H1 (cell line): ENCODE measurements around the gene TPT1. TPM values are rescaled to one million over a fixed set of nuclear protein-coding genes. Genes with fewer than 3 reads are reported as not detected.

Source experiments
- CTCF ChIA-PET: fragments of 300-600 bp; sonication (Branson Sonifier 250); formaldehyde crosslinking; loops from one replicate; lab custom pipeline; 2021; ENCODE audit not compliant: partially characterized antibody; lab: Charles Lee
- POLR2A ChIA-PET: fragments of 300-600 bp; sonication (Branson Sonifier 250); formaldehyde crosslinking; loops from one replicate; lab custom pipeline; 2021; ENCODE audit warnings: inconsistent platforms; ENCODE audit not compliant: partially characterized antibody; lab: Charles Lee
- DNase-seq, 2 experiments: peaks; one replicate each; pipeline versions ENCODE4 v3.0.0 to v3.0.0-alpha.2; 2010 to 2022; ENCODE audit warnings: low spot score in 2 of 2, low read depth in 1 of 2, mixed read lengths in 1 of 2
- FAIRE-seq: peaks from 2 replicates; lab custom pipeline; 2011; peaks lifted over from hg19 to GRCh38; lab: Jason Lieb, UNC
- H2AFZ ChIP-seq: 2 replicates; pipeline ENCODE4 v1.8.1; 2012; ENCODE audit warnings: low read length, inconsistent platforms
- H2AK5ac ChIP-seq: 2 replicates; pipeline ENCODE4 v1.6.1; 2013; ENCODE audit warnings: low read depth, low read length
- H2BK120ac ChIP-seq: replicated peaks from 2 replicates; pipeline ENCODE3; 2013; ENCODE audit warnings: low read depth, low read length, inconsistent platforms
- H2BK12ac ChIP-seq: 2 replicates; pipeline ENCODE4 v1.6.1; 2013; ENCODE audit warnings: low read depth, low read length
- H2BK15ac ChIP-seq: 2 replicates; pipeline ENCODE4 v1.6.1; 2013; ENCODE audit warnings: low read length
- H2BK20ac ChIP-seq: 2 replicates; pipeline ENCODE4 v1.6.1; 2013; ENCODE audit warnings: low read length
- H2BK5ac ChIP-seq: 2 replicates; pipeline ENCODE4 v1.6.1; 2013; ENCODE audit warnings: low read depth, low read length
- H3K14ac ChIP-seq: 2 replicates; pipeline ENCODE4 v1.6.1; 2013; ENCODE audit warnings: inconsistent platforms; ENCODE audit not compliant: insufficient read length
- H3K18ac ChIP-seq: 2 replicates; pipeline ENCODE4 v1.6.1; 2013; ENCODE audit warnings: low read length; ENCODE audit errors: extremely low read depth
- H3K23ac ChIP-seq: 2 replicates; pipeline ENCODE4 v1.6.1; 2013; ENCODE audit warnings: inconsistent platforms; ENCODE audit not compliant: insufficient read length
- H3K23me2 ChIP-seq: 2 replicates; pipeline ENCODE4 v1.6.1; 2013; ENCODE audit warnings: low read depth, low read length
- H3K27ac ChIP-seq: 2 replicates; pipeline ENCODE4 v1.6.1; 2011; ENCODE audit warnings: low read depth, low read length, inconsistent platforms
- H3K27me3 ChIP-seq, 4 experiments: replicated peaks in 1 of 4; 1 replicate in 1 of 4; 2 replicates in 3 of 4; pipeline versions ENCODE4 v1.6.1 to v1.8.1; 2011 to 2013; ENCODE audit warnings: low read length in 3 of 4, mild to moderate bottlenecking in 3 of 4, inconsistent platforms in 2 of 4, mixed read lengths in 2 of 4, moderate library complexity in 1 of 4; ENCODE audit not compliant: control insufficient read depth in 3 of 4, insufficient read depth in 3 of 4; ENCODE audit errors: extremely low read depth in 1 of 4
- H3K36me3 ChIP-seq, 4 experiments: 2 replicates each; pipeline versions ENCODE4 v1.6.1 to v1.8.1; 2011 to 2013; ENCODE audit warnings: mild to moderate bottlenecking in 4 of 4, low read length in 3 of 4, moderate library complexity in 2 of 4, control low read depth in 1 of 4, inconsistent platforms in 1 of 4; ENCODE audit not compliant: insufficient read depth in 4 of 4, control insufficient read depth in 2 of 4
- H3K4ac ChIP-seq: replicated peaks from 2 replicates; pipeline ENCODE3; 2013; ENCODE audit warnings: low read length, low read depth, mixed read lengths, inconsistent platforms; ENCODE audit not compliant: insufficient read length
- H3K4me1 ChIP-seq, 4 experiments: replicated peaks in 1 of 4; 1 replicate in 1 of 4; 2 replicates in 3 of 4; pipeline versions ENCODE4 v1.6.1 to v1.8.1; 2011 to 2013; ENCODE audit warnings: low read length in 3 of 4, inconsistent platforms in 2 of 4, mixed read lengths in 1 of 4; ENCODE audit not compliant: insufficient read depth in 4 of 4, control insufficient read depth in 3 of 4
- H3K4me2 ChIP-seq, 2 experiments: 2 replicates each; pipeline versions ENCODE4 v1.6.1 to v1.8.1; 2011 to 2013; ENCODE audit warnings: low read depth in 2 of 2, low read length in 2 of 2, control low read depth in 1 of 2, inconsistent platforms in 1 of 2, mild to moderate bottlenecking in 1 of 2; ENCODE audit not compliant: insufficient read depth in 1 of 2
- H3K4me3 ChIP-seq, 4 experiments: fragments of 200-600, 300-600 bp in 1 of 4; sonication (generic), shearing (Covaris generic), sonication (Bioruptor Twin) in 1 of 4; 2 replicates each; pipeline versions ENCODE4 v1.5.1 to v1.8.1; 2011 to 2016; ENCODE audit warnings: low read length in 4 of 4, low read depth in 3 of 4, control low read depth in 2 of 4, inconsistent platforms in 2 of 4, mild to moderate bottlenecking in 2 of 4, mixed read lengths in 1 of 4, moderate library complexity in 1 of 4; ENCODE audit not compliant: insufficient read depth in 2 of 4; ENCODE audit errors: extremely low read depth in 1 of 4
- H3K56ac ChIP-seq: replicated peaks from 2 replicates; pipeline ENCODE3; 2013; ENCODE audit warnings: low read depth, mild to moderate bottlenecking, mixed read lengths, low read length, inconsistent platforms; ENCODE audit not compliant: insufficient read length
- H3K79me1 ChIP-seq: 2 replicates; pipeline ENCODE4 v1.6.1; 2013; ENCODE audit warnings: low read depth, low read length, control low read depth
- H3K79me2 ChIP-seq, 2 experiments: 2 replicates each; pipeline versions ENCODE4 v1.6.1 to v1.8.1; 2012 to 2013; ENCODE audit warnings: low read length in 2 of 2, mild to moderate bottlenecking in 2 of 2, inconsistent platforms in 1 of 2; ENCODE audit not compliant: insufficient read depth in 2 of 2, control insufficient read depth in 1 of 2
- H3K9ac ChIP-seq, 4 experiments: replicated peaks in 1 of 4; 1 replicate in 1 of 4; 2 replicates in 3 of 4; pipeline versions ENCODE4 v1.6.1 to v1.8.1; 2011 to 2013; ENCODE audit warnings: low read depth in 3 of 4, low read length in 3 of 4, control low read depth in 2 of 4, mild to moderate bottlenecking in 2 of 4, moderate library complexity in 2 of 4, inconsistent platforms in 1 of 4; ENCODE audit errors: extremely low read depth in 1 of 4
- H3K9me3 ChIP-seq, 2 experiments: 2 replicates each; pipeline versions ENCODE4 v1.6.1 to v1.8.1; 2012 to 2013; ENCODE audit warnings: mild to moderate bottlenecking in 2 of 2, moderate library complexity in 2 of 2, control low read depth in 1 of 2, inconsistent platforms in 1 of 2, low read depth in 1 of 2, low read length in 1 of 2, mixed read lengths in 1 of 2; ENCODE audit not compliant: insufficient read depth in 2 of 2
- H4K20me1 ChIP-seq, 2 experiments: replicated peaks in 1 of 2; 2 replicates each; pipeline versions ENCODE3 to v1.8.1; 2011 to 2013; ENCODE audit warnings: inconsistent platforms in 2 of 2, low read length in 2 of 2, mild to moderate bottlenecking in 1 of 2; ENCODE audit not compliant: insufficient read depth in 2 of 2, control insufficient read depth in 1 of 2
- H4K5ac ChIP-seq: 2 replicates; pipeline ENCODE4 v1.6.1; 2013; ENCODE audit warnings: low read length, low read depth, mixed read lengths, inconsistent platforms; ENCODE audit not compliant: insufficient read length
- H4K8ac ChIP-seq: 2 replicates; pipeline ENCODE4 v1.8.0; 2013; ENCODE audit warnings: mild to moderate bottlenecking, moderate library complexity, low read length, inconsistent platforms; ENCODE audit not compliant: insufficient read depth; ENCODE audit errors: extremely low read depth
- H4K91ac ChIP-seq: replicated peaks from 2 replicates; pipeline ENCODE3; 2013; ENCODE audit warnings: low read length, mixed read lengths, inconsistent platforms; ENCODE audit not compliant: insufficient read length
- CHD1 ChIP-seq: IDR thresholded peaks from 2 replicates; pipeline ENCODE4 v1.6.1; 2012; ENCODE audit warnings: low read depth, low read length, improper control_type of control experiment
- CTBP2 ChIP-seq: IDR thresholded peaks from 2 replicates; pipeline ENCODE4 v1.7.0; 2011; ENCODE audit warnings: borderline replicate concordance, mild to moderate bottlenecking, moderate library complexity, mixed read lengths, low read length; ENCODE audit not compliant: insufficient read depth, insufficient read length
- EGR1 ChIP-seq: IDR thresholded peaks from 2 replicates; pipeline ENCODE4 v1.6.1; 2011; ENCODE audit warnings: low read depth, low read length, borderline replicate concordance
- HDAC6 ChIP-seq: IDR thresholded peaks from one replicate; pipeline ENCODE4 v1.7.1; 2012; ENCODE audit warnings: low read depth, mild to moderate bottlenecking, inconsistent platforms, low read length, moderate library complexity
- RFX5 ChIP-seq: IDR thresholded peaks from 2 replicates; pipeline ENCODE4 v1.6.1; 2011; ENCODE audit warnings: low read depth, low read length, improper control_type of control experiment, borderline replicate concordance
- SIX5 ChIP-seq: IDR thresholded peaks from 2 replicates; pipeline ENCODE4 v1.6.1; 2011; ENCODE audit warnings: mild to moderate bottlenecking, low read depth, low read length
- WGBS, 2 experiments: shearing (Covaris generic) in 1 of 2; methylation state at CpG; one replicate each; pipeline versions ENCODE4 v1.1.6 to v1.1.7; 2013 to 2015; ENCODE audit warnings: low lambda C conversion rate in 2 of 2, mixed read lengths in 2 of 2, inconsistent platforms in 1 of 2, low coverage in 1 of 2, missing lambda C conversion rate in 1 of 2; ENCODE audit not compliant: insufficient replicate concordance in 2 of 2, insufficient coverage in 1 of 2, insufficient read length in 1 of 2; ENCODE audit errors: extremely low coverage in 1 of 2, missing lambda C conversion rate in 1 of 2; 5-methylcytosine and 5-hydroxymethylcytosine counted together
- polyA plus RNA-seq, 7 experiments: library from polyadenylated mRNA; depleted of rRNA in 3 of 7; stranded (reverse) in 5 of 7; unstranded in 2 of 7; fragments of >200 nt in 5 of 7; fragments of 200-250 nt in 2 of 7; gene quantifications; 1 replicate in 5 of 7; 2 replicates in 1 of 7; 4 replicates in 1 of 7; pipeline versions ENCODE4 v1.2.1 to v1.2.3, GENCODE V29; 2011 to 2013; ENCODE audit warnings: missing spikeins in 2 of 7, mixed read lengths in 2 of 7
- total RNA-seq: library from RNA; stranded (reverse); fragmentation: NEBNext Ultra II Directional; extraction: Animal tissue kit (Norgen Biotek cat#: 25700); gene quantifications from 2 replicates; pipeline ENCODE4 v1.2.1, GENCODE V29; 2021

The TPT1 gene
- total and polyA plus RNA-seq, 2 of the 8 experiments (the other 6 are each of a cell fraction or from before 2014, with no cell fraction given) = 2,245 to 2,279 TPM

DNA sequence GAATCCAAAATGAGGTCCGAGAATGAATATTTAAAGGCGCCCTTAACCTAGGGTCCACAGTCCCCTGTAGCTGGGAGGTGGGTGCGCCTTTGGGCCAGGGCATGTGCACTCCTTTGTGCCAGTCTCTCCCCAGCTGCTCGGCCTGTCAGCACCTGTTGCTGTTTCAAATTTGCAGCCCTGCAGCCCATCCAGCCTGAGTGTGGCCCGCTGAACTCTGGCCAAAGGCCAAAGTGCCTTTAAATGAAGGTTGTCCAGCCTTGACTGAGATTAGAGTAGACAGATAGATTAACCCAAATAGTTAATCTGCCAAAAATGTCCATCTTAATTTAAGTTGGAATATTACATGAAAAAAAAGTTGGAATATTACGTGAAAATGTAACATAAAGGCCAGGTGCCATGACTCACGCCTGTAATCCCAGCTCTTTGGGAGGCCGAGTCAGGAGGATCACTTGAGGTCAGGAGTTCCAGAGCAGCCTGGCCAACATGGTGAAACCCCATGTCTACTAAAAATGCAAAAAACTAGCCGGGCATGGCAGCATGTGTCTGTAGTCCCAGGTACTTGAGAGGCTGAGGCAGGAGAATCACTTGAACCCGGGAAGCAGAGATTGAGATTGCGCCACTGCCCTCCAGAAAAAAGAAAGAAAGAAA, 25.3 kb downstream of the TPT1 start:
- Histone ChIP-seq H3K27ac (no peak overlapping the region), H3K4me2 (no peak overlapping the region), H2BK20ac (0 out of 2 replicates have a peak overlapping the region, but pooled peaks have one; percentile 32), H4K20me1 (no peaks in the 10 kb centered on the region), H3K4me3 (no peak overlapping the region), H3K79me1 (no peaks in the 10 kb centered on the region), H3K23me2 (peaks cover 9% of the 10 kb centered on the region; the same call in 1 of the 2 replicates), H3K18ac (no peak overlapping the region), H3K36me3 (no peaks in the 10 kb centered on the region), H3K9me3 (no peaks in the 10 kb centered on the region), H3K23ac (no peak overlapping the region), H2BK5ac (no peak overlapping the region), H4K8ac (no peak overlapping the region), H3K9ac (no peak overlapping the region), H2BK15ac (no peak overlapping the region), H3K27me3 (no peaks in the 10 kb centered on the region), H2BK12ac (0 out of 2 replicates have a peak overlapping the region, but pooled peaks have one; percentile 27), H4K91ac (no peak overlapping the region), H2AFZ (no peak overlapping the region), H2BK120ac (no peak overlapping the region), H4K5ac (no peak overlapping the region), H3K4me1 (peaks cover 0 to 7% (median 2%) of the 10 kb centered on the region in 4 experiments; a peak in 5 of 7 replicates), H3K79me2 (no peaks in the 10 kb centered on the region; a peak in 1 of 4 replicates), H3K56ac (no peak overlapping the region), H3K14ac (no peak overlapping the region)
- DNase-seq (no peak), FAIRE-seq (no peak)
- ChIA-PET POLR2A (interaction anchor here (0.8 to 17.8 kb wide), 5 partner anchors 9 to 26 kb away, joined by 3 to 319 read pairs (median 5); partner anchors contain the start of gene TPT1), CTCF (interaction anchor here (1.1 to 1.5 kb wide), 2 partner anchors 10 to 269 kb away, joined by 4 to 6 read pairs; no protein-coding TSS in a partner anchor)
- WGBS, 2 experiments = 92% methylated on average over 11 of the region's 11 CpGs; no CpG with 5 or more reads in 1 of the 2 experiments
- TF ChIP-seq CHD1 (no peak), RFX5 (no peak), EGR1 (no peak), SIX5 (no peak), HDAC6 (no peak), CTBP2 (no peak)
- TF ChIP-seq, all 59 proteins: peak for 0
- H2AK5ac ChIP-seq = no peak overlapping the region
- no peak overlapping the region for H3K4ac ChIP-seq
